Stomach (tissue), 4 donors: ENCODE results near the gene KIAA1671.

Source experiments
- POLR2A ChIP-seq, 4 donors: fragments of 450-650 bp; IDR thresholded peaks; one replicate each; pipeline ENCODE4 v1.6.1; 2016; ENCODE audit warnings: antibody characterized with exemption in 4 of 4, control low read depth in 2 of 4, mild to moderate bottlenecking in 1 of 4, moderate library complexity in 1 of 4
- TF ChIP-seq, protein P1 (sequence below), 7 experiments: fragments of 450-650 bp in 4 of 7; fragments of 200-600 bp in 3 of 7; sonication (generic) in 3 of 7; IDR thresholded peaks; one replicate each; pipeline ENCODE4 v1.5.1; 2016 to 2019; ENCODE audit warnings: antibody characterized with exemption in 7 of 7, control low read depth in 2 of 7, mild to moderate bottlenecking in 1 of 7

DNA sequence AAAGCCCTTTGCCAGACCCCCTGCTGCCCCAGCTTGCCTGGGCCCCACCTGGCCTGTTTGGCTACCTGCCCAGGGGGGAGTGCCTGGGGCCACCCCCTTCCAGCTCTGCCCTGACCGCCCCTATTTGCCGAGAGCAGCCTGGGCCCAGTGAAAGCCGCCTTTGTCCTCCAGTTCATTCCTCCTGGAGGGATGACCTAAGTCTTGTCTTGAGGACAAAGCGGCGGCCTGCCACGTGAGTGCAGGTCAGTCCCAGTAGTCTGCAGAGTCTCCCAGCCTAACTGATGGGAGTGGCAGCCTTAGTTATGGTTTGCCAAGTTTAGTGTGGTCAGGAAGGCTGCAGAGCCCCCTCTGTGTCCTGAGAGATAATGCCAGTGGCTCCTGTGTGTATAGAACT, 131.3 kb downstream of the KIAA1671 start:
- TF ChIP-seq POLR2A (IDR thresholded peaks at IDR 0.05): no peak
- TF ChIP-seq, protein P1, sequence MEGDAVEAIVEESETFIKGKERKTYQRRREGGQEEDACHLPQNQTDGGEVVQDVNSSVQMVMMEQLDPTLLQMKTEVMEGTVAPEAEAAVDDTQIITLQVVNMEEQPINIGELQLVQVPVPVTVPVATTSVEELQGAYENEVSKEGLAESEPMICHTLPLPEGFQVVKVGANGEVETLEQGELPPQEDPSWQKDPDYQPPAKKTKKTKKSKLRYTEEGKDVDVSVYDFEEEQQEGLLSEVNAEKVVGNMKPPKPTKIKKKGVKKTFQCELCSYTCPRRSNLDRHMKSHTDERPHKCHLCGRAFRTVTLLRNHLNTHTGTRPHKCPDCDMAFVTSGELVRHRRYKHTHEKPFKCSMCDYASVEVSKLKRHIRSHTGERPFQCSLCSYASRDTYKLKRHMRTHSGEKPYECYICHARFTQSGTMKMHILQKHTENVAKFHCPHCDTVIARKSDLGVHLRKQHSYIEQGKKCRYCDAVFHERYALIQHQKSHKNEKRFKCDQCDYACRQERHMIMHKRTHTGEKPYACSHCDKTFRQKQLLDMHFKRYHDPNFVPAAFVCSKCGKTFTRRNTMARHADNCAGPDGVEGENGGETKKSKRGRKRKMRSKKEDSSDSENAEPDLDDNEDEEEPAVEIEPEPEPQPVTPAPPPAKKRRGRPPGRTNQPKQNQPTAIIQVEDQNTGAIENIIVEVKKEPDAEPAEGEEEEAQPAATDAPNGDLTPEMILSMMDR (IDR thresholded peaks at IDR 0.05): no peak
